Keratinocyte (primary cell): Measurements from ENCODE around the gene FUT8. TPM values are rescaled to one million over a fixed set of nuclear protein-coding genes. Genes with fewer than 3 reads are reported as not detected.

Source experiments
- DNase-seq: peaks from one replicate; pipeline ENCODE4 v3.0.0-alpha.2; 2011; ENCODE audit warnings: low read depth, missing footprints, low spot score
- FAIRE-seq: peaks from 2 replicates; lab custom pipeline; 2011; peaks lifted over from hg19 to GRCh38; lab: Jason Lieb, UNC
- H2AFZ ChIP-seq: 2 replicates; pipeline ENCODE4 v1.6.0; 2012; ENCODE audit warnings: low read length, control low read depth, inconsistent platforms; ENCODE audit not compliant: control insufficient read depth
- H3K27ac ChIP-seq: 2 replicates; pipeline ENCODE4 v1.5.1; 2011; ENCODE audit warnings: low read length; ENCODE audit not compliant: control insufficient read depth, insufficient read depth
- H3K27me3 ChIP-seq: 3 replicates; pipeline ENCODE4 v1.6.0; 2011; ENCODE audit warnings: low read length; ENCODE audit not compliant: control insufficient read depth, insufficient read depth; ENCODE audit errors: extremely low read depth
- H3K36me3 ChIP-seq, 2 experiments: 2 replicates in 1 of 2; 3 replicates in 1 of 2; pipeline ENCODE4 v1.5.1; 2011; ENCODE audit warnings: low read length in 2 of 2, mild to moderate bottlenecking in 1 of 2; ENCODE audit not compliant: control insufficient read depth in 2 of 2, insufficient read depth in 2 of 2; ENCODE audit errors: extremely low read depth in 1 of 2
- H3K4me1 ChIP-seq: 3 replicates; pipeline ENCODE4 v1.5.1; 2011; ENCODE audit warnings: low read length; ENCODE audit not compliant: control insufficient read depth, insufficient read depth; ENCODE audit errors: extremely low read depth
- H3K4me2 ChIP-seq: 3 replicates; pipeline ENCODE4 v1.6.0; 2011; ENCODE audit warnings: low read depth, low read length; ENCODE audit not compliant: control insufficient read depth, insufficient read depth; ENCODE audit errors: extremely low read depth
- H3K4me3 ChIP-seq, 3 experiments: fragments of 200-600 bp in 1 of 3; sonication (generic) in 1 of 3; 2 replicates in 2 of 3; 3 replicates in 1 of 3; pipeline ENCODE4 v1.5.1; 2011 to 2016; ENCODE audit warnings: low read length in 3 of 3, mild to moderate bottlenecking in 3 of 3, control low read depth in 2 of 3, inconsistent platforms in 1 of 3, low read depth in 1 of 3, mixed read lengths in 1 of 3, mixed run types in 1 of 3, moderate library complexity in 1 of 3; ENCODE audit not compliant: control insufficient read depth in 2 of 3, insufficient read depth in 2 of 3; ENCODE audit errors: extremely low read depth in 1 of 3
- H3K79me2 ChIP-seq: 2 replicates; pipeline ENCODE4 v1.6.0; 2012; ENCODE audit warnings: low read length; ENCODE audit not compliant: control insufficient read depth, insufficient read depth
- H3K9ac ChIP-seq: 3 replicates; pipeline ENCODE4 v1.6.0; 2011; ENCODE audit warnings: low read length; ENCODE audit not compliant: control insufficient read depth, insufficient read depth; ENCODE audit errors: extremely low read depth
- H3K9me1 ChIP-seq: 3 replicates; pipeline ENCODE4 v1.6.0; 2011; ENCODE audit warnings: low read length; ENCODE audit not compliant: control insufficient read depth, insufficient read depth; ENCODE audit errors: extremely low read depth
- H3K9me3 ChIP-seq: 2 replicates; pipeline ENCODE4 v1.5.1; 2012; ENCODE audit warnings: low read depth, low read length; ENCODE audit not compliant: control insufficient read depth
- H4K20me1 ChIP-seq: 3 replicates; pipeline ENCODE4 v1.6.0; 2011; ENCODE audit warnings: low read length; ENCODE audit not compliant: control insufficient read depth, insufficient read depth; ENCODE audit errors: extremely low read depth
- CTCF ChIP-seq, 3 experiments: IDR thresholded peaks in 1 of 3; conservative IDR thresholded peaks in 1 of 3; optimal IDR thresholded peaks in 1 of 3; 2 replicates in 2 of 3; 3 replicates in 1 of 3; pipeline versions ENCODE3 to v1.5.1; 2011; ENCODE audit warnings: low read length in 3 of 3, mild to moderate bottlenecking in 3 of 3, moderate library complexity in 2 of 3, control low read depth in 1 of 3, inconsistent platforms in 1 of 3; ENCODE audit not compliant: insufficient read depth in 2 of 3; ENCODE audit errors: extremely low read depth in 1 of 3
- EZH2 ChIP-seq: IDR thresholded peaks from one replicate; pipeline ENCODE4 v1.6.1; 2012; ENCODE audit warnings: inconsistent platforms, mild to moderate bottlenecking, low read length, moderate library complexity
- dilution Hi-C: fragments of 300-500 bp; cut with MboI; formaldehyde crosslinking; loops from one replicate; pipeline ENCODE4 v1.7.0; 2020; ENCODE audit warnings: low sequenced_read_pairs; ENCODE audit not compliant: extremely low pct_ligation_motif_present
- polyA plus RNA-seq, 5 experiments: library from polyadenylated mRNA; depleted of rRNA in 3 of 5; stranded (reverse) in 3 of 5; stranded (forward) in 1 of 5; unstranded in 1 of 5; fragments of >200 nt; gene quantifications; 1 replicate in 1 of 5; 2 replicates in 3 of 5; 3 replicates in 1 of 5; pipeline versions ENCODE4 v1.2.1 to v1.2.3, GENCODE V29; 2011 to 2012; ENCODE audit warnings: missing spikeins in 2 of 5, low read depth in 1 of 5, low replicate concordance in 1 of 5

Gene FUT8
- polyA plus RNA-seq, 1 donor (not counting 4 experiments of a cell fraction or from before 2014, with no cell fraction given): 12.5 TPM

DNA sequence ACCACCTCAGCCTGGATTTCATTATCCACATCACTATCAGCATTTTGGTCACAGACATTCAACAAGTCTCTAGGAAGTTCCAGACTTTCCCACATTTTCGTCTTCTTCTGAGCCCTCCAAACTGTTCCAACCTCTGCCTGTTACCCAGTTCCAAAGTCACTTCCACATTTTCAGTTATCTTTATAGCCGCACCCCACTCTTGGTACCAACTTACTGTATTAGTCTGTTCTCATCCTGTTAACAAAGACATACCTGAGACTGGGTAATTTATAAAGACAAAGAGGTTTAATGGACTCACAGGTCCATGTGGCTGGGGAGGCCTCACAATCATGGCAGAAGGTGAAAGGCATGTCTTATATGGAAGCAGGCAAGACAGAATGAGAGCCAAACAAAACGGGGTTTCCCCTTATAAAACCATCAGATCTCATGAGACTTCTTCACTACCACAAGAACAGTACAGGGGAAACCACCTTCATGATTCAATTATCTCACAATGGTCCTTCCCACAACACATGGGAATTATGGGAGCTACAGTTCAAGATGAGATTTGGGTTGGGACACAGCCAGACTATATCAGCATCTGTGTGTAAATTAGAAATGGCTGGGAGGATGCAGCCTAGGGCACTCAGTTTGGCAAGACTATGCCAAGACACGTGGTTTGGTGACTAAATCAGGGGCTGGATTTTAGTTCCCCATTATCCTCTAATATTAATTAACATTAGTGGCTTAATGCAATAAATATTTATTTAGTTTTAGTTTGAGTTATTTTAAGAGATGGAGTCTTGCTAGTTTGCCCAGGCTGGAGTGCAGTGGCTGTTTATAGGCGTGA, 16.2 kb upstream of the FUT8 start:
- H3K27ac ChIP-seq: no peak overlapping the region
- H3K9ac ChIP-seq: no peak overlapping the region
- no peaks in the 10 kb centered on the region for H3K9me1 ChIP-seq
- DNase-seq (no peak), FAIRE-seq (no peak)
- TF ChIP-seq CTCF (optimal IDR thresholded peaks at IDR 0.05 in 1 of 3, IDR thresholded peaks at IDR 0.05 in 1 of 3, conservative IDR thresholded peaks at IDR 0.05 in 1 of 3; ENCODE audit: extremely low read depth in 1 of 3, insufficient read depth in 2 of 3, low read length in 3 of 3): no peak
- no peak for TF ChIP-seq EZH2
- H3K4me1 ChIP-seq: no peaks in the 10 kb centered on the region
- no peaks in the 10 kb centered on the region for H4K20me1 ChIP-seq
- peaks cover 6% of the 10 kb centered on the region for H3K9me3 ChIP-seq
- H2AFZ ChIP-seq: no peak overlapping the region
- dilution Hi-C loops: no loop called here
- no peaks in the 10 kb centered on the region for H3K36me3 ChIP-seq
- no peaks in the 10 kb centered on the region for H3K27me3 ChIP-seq
- no peak overlapping the region for H3K4me3 ChIP-seq
- H3K4me2 ChIP-seq: no peak overlapping the region
- no peaks in the 10 kb centered on the region for H3K79me2 ChIP-seq

DNA sequence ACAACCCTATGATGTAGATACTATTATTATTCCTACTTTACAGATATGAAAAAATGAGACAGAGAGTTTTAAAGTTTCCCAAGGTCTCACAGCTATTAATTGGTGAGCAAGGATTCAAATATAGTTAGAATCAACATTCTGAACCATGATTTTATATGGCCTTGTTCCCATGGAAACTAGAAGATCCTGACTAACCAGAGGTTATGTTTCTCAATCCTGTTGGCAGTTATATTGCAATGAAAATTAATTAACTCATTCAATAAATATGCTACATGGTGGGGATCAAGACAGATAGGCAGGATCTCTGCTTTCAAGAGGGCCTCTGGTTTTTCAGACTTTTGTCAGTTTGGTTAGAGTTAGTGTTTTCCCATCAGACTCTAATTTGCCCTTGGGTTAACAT, 9.3 kb upstream of the FUT8 start:
- Histone ChIP-seq H3K4me1 (no peaks in the 10 kb centered on the region), H3K27ac (no peak overlapping the region), H3K9ac (no peak overlapping the region), H3K9me3 (no peaks in the 10 kb centered on the region), H3K79me2 (no peaks in the 10 kb centered on the region), H3K4me3 (no peak overlapping the region), H3K4me2 (no peak overlapping the region), H3K9me1 (no peaks in the 10 kb centered on the region), H3K27me3 (no peaks in the 10 kb centered on the region), H2AFZ (no peak overlapping the region), H3K36me3 (no peaks in the 10 kb centered on the region), H4K20me1 (no peaks in the 10 kb centered on the region)
- TF ChIP-seq CTCF (optimal IDR thresholded peaks at IDR 0.05 in 1 of 3, IDR thresholded peaks at IDR 0.05 in 1 of 3, conservative IDR thresholded peaks at IDR 0.05 in 1 of 3; ENCODE audit: extremely low read depth in 1 of 3, insufficient read depth in 2 of 3, low read length in 3 of 3): no peak
- TF ChIP-seq EZH2: no peak
- dilution Hi-C loops: no loop called here
- DNase-seq (no peak), FAIRE-seq (no peak)
